ENCODE measurements around the gene HDAC4. TPM values are rescaled to one million over a fixed set of nuclear protein-coding genes. Genes with fewer than 3 reads are reported as not detected.

The HDAC4 gene
- total and polyA plus RNA-seq, 2 of the 4 experiments (the other 2 are of a cell fraction) = 4.1 to 7.2 TPM

GRCh38 chr2:239337877-239338484 is 62.8 kb downstream of the HDAC4 start:
- DNase-seq = no peak
- H3K4me1 ChIP-seq (ENCODE audit: control insufficient read depth, insufficient read depth, low read length) = peaks cover 14% of the 10 kb centered on the region
- in situ Hi-C loops (cut with MboI; ENCODE audit: low sequenced_read_pairs) = no loop called here
- intact Hi-C loops (cut with micrococcal nuclease) = no loop called here
- no peak for TF ChIP-seq MAFK (IDR thresholded peaks at IDR 0.05; ENCODE audit: low read depth, low read length)
- no peak for TF ChIP-seq POLR2A (IDR thresholded peaks at IDR 0.05; ENCODE audit: low read depth, low read length)
- no peak for TF ChIP-seq BHLHE40 (IDR thresholded peaks at IDR 0.05; ENCODE audit: low read depth, low read length)
- TF ChIP-seq ELK1 (IDR thresholded peaks at IDR 0.05; ENCODE audit: borderline replicate concordance, low read depth, low read length) = no peak
- no peak for TF ChIP-seq NFE2L2 (IDR thresholded peaks at IDR 0.05; ENCODE audit: low read depth, low read length)
- TF ChIP-seq RAD21 (IDR thresholded peaks at IDR 0.05; ENCODE audit: low read length) = no peak
- TF ChIP-seq CTCF (conservative IDR thresholded peaks at IDR 0.05; ENCODE audit: low read depth, low read length) = no peak
- TF ChIP-seq RCOR1 (IDR thresholded peaks at IDR 0.05; ENCODE audit: insufficient replicate concordance, low read length) = no peak
- no peak for TF ChIP-seq MAZ (IDR thresholded peaks at IDR 0.05; ENCODE audit: borderline replicate concordance, low read depth, low read length)
- no peak for TF ChIP-seq MXI1 (IDR thresholded peaks at IDR 0.05; ENCODE audit: borderline replicate concordance, low read depth, low read length)
- no peak for TF ChIP-seq USF2 (IDR thresholded peaks at IDR 0.05; ENCODE audit: low read depth, low read length)
- no peak for TF ChIP-seq FOS (IDR thresholded peaks at IDR 0.05; ENCODE audit: low read depth, low read length)
- TF ChIP-seq RFX5 (IDR thresholded peaks at IDR 0.05; ENCODE audit: low read depth, low read length) = no peak
- no peak for TF ChIP-seq SMC3 (IDR thresholded peaks at IDR 0.05; ENCODE audit: low read depth, low read length)
- TF ChIP-seq CEBPB (IDR thresholded peaks at IDR 0.05; ENCODE audit: low read depth, low read length) = no peak
- ATAC-seq (ENCODE audit: low read depth) = no peak
- H2AFZ ChIP-seq (replicated peaks; ENCODE audit: low read length, poor library complexity) = peak overlapping the region; percentile 38
- peak overlapping the region; percentile 71 for H3K27ac ChIP-seq (ENCODE audit: insufficient read depth, low read length)
- no peak overlapping the region; the same call in 1 of the 2 replicates for H3K4me2 ChIP-seq (ENCODE audit: low read depth, low read length)
- H2AK9ac ChIP-seq (replicated peaks; ENCODE audit: low read depth, low read length, poor library complexity) = peak overlapping the region; percentile 80
- peak overlapping the region; percentile 1; the same call in 1 of the 2 replicates for H3K18ac ChIP-seq (ENCODE audit: low read depth, low read length)
- ChIA-PET CTCF (no interaction called here), POLR2A (ENCODE audit: unreplicated experiment) (no interaction called here)
- H4K91ac ChIP-seq (ENCODE audit: insufficient read depth, low read depth, low read length) = peak overlapping the region; percentile 70
- H3K27me3 ChIP-seq (ENCODE audit: control insufficient read depth, insufficient read depth, low read length) = no peaks in the 10 kb centered on the region
- H2BK120ac ChIP-seq (ENCODE audit: low read depth, low read length) = peak overlapping the region; percentile 72
- H3K4ac ChIP-seq (ENCODE audit: low read depth, low read length) = peak overlapping the region; percentile 77
- H3K9me3 ChIP-seq (ENCODE audit: control insufficient read depth, insufficient read depth, low read length) = no peaks in the 10 kb centered on the region
- H4K5ac ChIP-seq (ENCODE audit: low read depth, low read length) = peak overlapping the region; percentile 36; the same call in 1 of the 2 replicates
- no TSS peak for BruUV-seq (replicated peaks)
- peak overlapping the region; percentile 54 for H2BK5ac ChIP-seq (ENCODE audit: low read depth, low read length, poor library complexity, severe bottlenecking)
- H3K9ac ChIP-seq (ENCODE audit: low read depth, low read length) = no peak overlapping the region
- peak overlapping the region; percentile 54; the same call in 1 of the 2 replicates for H2AK5ac ChIP-seq (ENCODE audit: low read depth, low read length)
- H3K9me1 ChIP-seq (ENCODE audit: insufficient read depth, low read length) = peaks cover 19% of the 10 kb centered on the region; the same call in 1 of the 2 replicates
- peak overlapping the region; percentile 75 for H2BK20ac ChIP-seq (ENCODE audit: low read depth, low read length)
- peak overlapping the region; percentile 23; the same call in 1 of the 2 replicates for H3K14ac ChIP-seq (replicated peaks; ENCODE audit: low read depth, low read length)
- H3K23ac ChIP-seq (ENCODE audit: low read depth, low read length) = peak overlapping the region; percentile 39
- H2BK15ac ChIP-seq (ENCODE audit: low read depth, low read length) = no peak overlapping the region
- dilution Hi-C loops (cut with HindIII; ENCODE audit: low sequenced_read_pairs, unreplicated experiment) = no loop called here
- WGBS, 2 experiments (ENCODE audit: extremely low coverage in 2 of 2, insufficient read length in 1 of 2) = 72% methylated on average over 11 of the region's 15 CpGs; no CpG with 5 or more reads in 1 of the 2 experiments
- H3K36me3 ChIP-seq (ENCODE audit: control insufficient read depth, insufficient read depth, low read length) = peaks cover 2% of the 10 kb centered on the region; the same call in 1 of the 2 replicates
- no peaks in the 10 kb centered on the region for H4K20me1 ChIP-seq (ENCODE audit: insufficient read depth, low read length)
- no peak overlapping the region for H3K4me3 ChIP-seq (ENCODE audit: insufficient read depth, low read depth, low read length)
- peaks cover 32 to 47% of the 10 kb centered on the region in 2 experiments for H3K79me1 ChIP-seq (ENCODE audit: low read depth in 1 of 2, low read length in 2 of 2)
- H4K8ac ChIP-seq (ENCODE audit: low read depth in 2 of 2, low read length in 2 of 2) = peak overlapping the region; percentile 37 to 49; a peak in 3 of 4 replicates
- 0 out of 2 replicates have a peak overlapping the region, but pooled peaks have one; percentile 14 for H3K56ac ChIP-seq (ENCODE audit: extremely low read depth, insufficient read depth, low read length)

Data from IMR-90 (cell line).